Adrenal gland (tissue), 12 donors: Measurements from ENCODE around the gene CABS1. TPM values are rescaled to one million over a fixed set of nuclear protein-coding genes. Genes with fewer than 3 reads are reported as not detected.

Experiments
- DNase-seq, 7 donors: peaks; one replicate each; pipeline ENCODE4 v3.0.0-alpha.2; 2019 to 2020
- H3K27ac ChIP-seq, 5 donors: fragments of 200-600 bp; sonication (generic) in 4 of 5; 1 replicate in 3 of 5; 2 replicates in 2 of 5; pipeline versions ENCODE4 v1.5.1 to v1.8.0; 2016 to 2020; ENCODE audit warnings: mild to moderate bottlenecking in 1 of 5
- H3K27me3 ChIP-seq: fragments of 200-600 bp; 2 replicates; pipeline ENCODE4 v1.8.0; 2021
- H3K36me3 ChIP-seq, 2 donors: fragments of 200-600 bp; replicated peaks in 1 of 2; 1 replicate in 1 of 2; 2 replicates in 1 of 2; pipeline versions ENCODE4 v1.5.1 to v1.8.0; 2018 to 2022
- H3K4me1 ChIP-seq, 2 donors: fragments of 200-600 bp; replicated peaks in 1 of 2; 1 replicate in 1 of 2; 2 replicates in 1 of 2; pipeline versions ENCODE4 v1.5.1 to v1.8.0; 2018 to 2021
- H3K4me3 ChIP-seq, 4 donors: fragments of 200-600 bp; sonication (generic) in 3 of 4; one replicate each; pipeline ENCODE4 v1.5.1; 2016 to 2018
- H3K9me3 ChIP-seq, 3 donors: fragments of 200-600 bp; sonication (generic) in 1 of 3; replicated peaks in 1 of 3; 1 replicate in 2 of 3; 2 replicates in 1 of 3; pipeline versions ENCODE4 v1.5.1 to v1.8.0; 2016 to 2021
- POLR2A ChIP-seq, 2 donors: fragments of 450-650 bp; IDR thresholded peaks; one replicate each; pipeline ENCODE4 v1.6.1; 2017; ENCODE audit warnings: antibody characterized with exemption in 2 of 2, mild to moderate bottlenecking in 2 of 2, moderate library complexity in 1 of 2
- WGBS, 4 donors: extraction: QIAGEN DNeasy Blood & Tissue Kit in 2 of 4; methylation state at CpG; one replicate each; pipeline versions ENCODE4 v1.1.5 to v1.1.7; 2013 to 2017; 5-methylcytosine and 5-hydroxymethylcytosine counted together
- intact Hi-C, 2 donors: fragments of 100-400 bp; cut with DNase I; formaldehyde crosslinking; loops; one replicate each; pipeline versions ENCODE4 v1.14.1 to v1.15.0; 2022 to 2023
- polyA plus RNA-seq, 3 donors: library from polyadenylated mRNA; stranded (reverse); fragments of 200-250 nt in 2 of 3; fragments of 350-450 nt in 1 of 3; fragmentation: Illumina TruSeq in 1 of 3; extraction: RNeasy Lipid Tissue Mini Kit (QIAGEN cat#74804) in 1 of 3; gene quantifications; one replicate each; pipeline ENCODE4 v1.2.3, GENCODE V29; 2013 to 2014
- total RNA-seq, 9 donors: library from RNA; depleted of rRNA in 4 of 9; stranded (reverse); fragments of >200 nt in 4 of 9; fragments of 120-200 nt in 1 of 9; fragmentation: NEBNext Ultra II Directional in 1 of 9; extraction: Animal tissue kit (Norgen Biotek cat#: 25700) in 1 of 9; gene quantifications; one replicate each; pipeline versions ENCODE4 v1.1.0 to v1.2.4, GENCODE V29; 2013 to 2023
- TF ChIP-seq, protein P1 (sequence below), 6 experiments: fragments of 450-650 bp in 4 of 6; fragments of 200-600 bp in 2 of 6; sonication (generic) in 1 of 6; IDR thresholded peaks; 1 replicate in 5 of 6; 2 replicates in 1 of 6; pipeline versions ENCODE4 v1.5.1 to v1.8.0; 2016 to 2021; ENCODE audit warnings: antibody characterized with exemption in 6 of 6, mild to moderate bottlenecking in 2 of 6, moderate library complexity in 1 of 6
- donor health status: healthy with polysubstance abuse.
- donor health status: Bipolar disorder and iron deficiency.
- donor health status: DM: yes; HTN: yes; CAD: no.
- donor health status: DM: no; HTN: no; CAD: no.
- donor health status: DM: no; HTN: no; CAD: no.
- donor health status: DM: yes; HTN: yes; CAD: no.

The CABS1 gene
- total and polyA plus RNA-seq, 12 donors = not detected

DNA sequence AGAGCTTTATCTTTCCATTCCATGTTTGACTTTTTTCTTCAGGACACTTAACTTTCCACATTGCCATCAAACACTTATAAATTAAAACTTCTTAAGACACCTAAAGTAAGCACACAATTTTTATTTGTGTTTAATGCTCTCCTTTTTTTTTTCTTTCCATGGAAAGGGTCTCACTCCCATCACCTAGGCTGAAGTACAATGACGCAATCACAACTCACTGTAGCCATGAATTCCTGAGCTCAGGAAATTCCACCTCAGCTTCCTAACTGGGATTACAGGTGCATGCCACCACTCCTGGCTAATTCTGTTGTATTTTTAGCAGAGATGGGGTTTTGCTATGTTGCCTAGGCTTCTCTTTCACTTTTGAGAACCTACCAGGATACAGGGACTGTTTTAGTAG lies 33.0 kb downstream of the CABS1 start:
- intact Hi-C loops = no loop called here
- no peaks in the 10 kb centered on the region for H3K36me3 ChIP-seq

DNA sequence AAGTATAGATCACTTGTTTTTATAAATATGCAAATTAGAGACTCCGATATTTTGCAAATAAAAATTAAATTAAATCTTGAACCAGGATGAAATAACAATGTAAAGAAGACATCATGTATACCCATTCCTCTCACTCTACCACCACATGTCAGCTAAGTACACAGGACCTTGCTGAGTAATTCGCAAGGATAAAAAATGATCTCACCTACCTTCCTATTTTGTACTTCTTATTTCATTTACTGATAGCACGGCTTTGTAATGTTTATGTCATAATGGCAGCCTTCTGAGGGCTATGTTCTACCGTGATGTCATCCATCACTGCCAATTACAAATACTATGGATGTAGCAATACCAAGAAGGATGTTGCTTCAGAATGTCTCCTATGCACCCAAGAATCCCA lies 37.2 kb downstream of the CABS1 start:
- Histone ChIP-seq H3K36me3 (no peaks in the 10 kb centered on the region), H3K27me3 (no peaks in the 10 kb centered on the region), H3K4me3 (no peak overlapping the region), H3K27ac (no peak overlapping the region), H3K4me1 (no peaks in the 10 kb centered on the region), H3K9me3 (no peaks in the 10 kb centered on the region)
- no peak for DNase-seq
- WGBS, 4 donors = 75 to 84% (median 83%) methylated on average over 4 of the region's 4 CpGs
- TF ChIP-seq, protein P1, sequence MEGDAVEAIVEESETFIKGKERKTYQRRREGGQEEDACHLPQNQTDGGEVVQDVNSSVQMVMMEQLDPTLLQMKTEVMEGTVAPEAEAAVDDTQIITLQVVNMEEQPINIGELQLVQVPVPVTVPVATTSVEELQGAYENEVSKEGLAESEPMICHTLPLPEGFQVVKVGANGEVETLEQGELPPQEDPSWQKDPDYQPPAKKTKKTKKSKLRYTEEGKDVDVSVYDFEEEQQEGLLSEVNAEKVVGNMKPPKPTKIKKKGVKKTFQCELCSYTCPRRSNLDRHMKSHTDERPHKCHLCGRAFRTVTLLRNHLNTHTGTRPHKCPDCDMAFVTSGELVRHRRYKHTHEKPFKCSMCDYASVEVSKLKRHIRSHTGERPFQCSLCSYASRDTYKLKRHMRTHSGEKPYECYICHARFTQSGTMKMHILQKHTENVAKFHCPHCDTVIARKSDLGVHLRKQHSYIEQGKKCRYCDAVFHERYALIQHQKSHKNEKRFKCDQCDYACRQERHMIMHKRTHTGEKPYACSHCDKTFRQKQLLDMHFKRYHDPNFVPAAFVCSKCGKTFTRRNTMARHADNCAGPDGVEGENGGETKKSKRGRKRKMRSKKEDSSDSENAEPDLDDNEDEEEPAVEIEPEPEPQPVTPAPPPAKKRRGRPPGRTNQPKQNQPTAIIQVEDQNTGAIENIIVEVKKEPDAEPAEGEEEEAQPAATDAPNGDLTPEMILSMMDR (IDR thresholded peaks at IDR 0.05) = no peak
- no peak for TF ChIP-seq POLR2A (IDR thresholded peaks at IDR 0.05)
- intact Hi-C loops = no loop called here

More for the DNA sequence above, 33.0 kb downstream of the CABS1 start:
- Histone ChIP-seq H3K9me3 (peaks cover 0 to 9% (median 0%) of the 10 kb centered on the region in 3 donors), H3K4me1 (no peaks in the 10 kb centered on the region), H3K27ac (no peak overlapping the region), H3K27me3 (no peaks in the 10 kb centered on the region), H3K4me3 (no peak overlapping the region)
- TF ChIP-seq, protein P1 (IDR thresholded peaks at IDR 0.05) = no peak
- no peak for TF ChIP-seq POLR2A (IDR thresholded peaks at IDR 0.05)
- 78 to 96% (median 92%) methylated on average over 1 of the region's 1 CpG for WGBS, 4 donors
- DNase-seq = no peak

DNA sequence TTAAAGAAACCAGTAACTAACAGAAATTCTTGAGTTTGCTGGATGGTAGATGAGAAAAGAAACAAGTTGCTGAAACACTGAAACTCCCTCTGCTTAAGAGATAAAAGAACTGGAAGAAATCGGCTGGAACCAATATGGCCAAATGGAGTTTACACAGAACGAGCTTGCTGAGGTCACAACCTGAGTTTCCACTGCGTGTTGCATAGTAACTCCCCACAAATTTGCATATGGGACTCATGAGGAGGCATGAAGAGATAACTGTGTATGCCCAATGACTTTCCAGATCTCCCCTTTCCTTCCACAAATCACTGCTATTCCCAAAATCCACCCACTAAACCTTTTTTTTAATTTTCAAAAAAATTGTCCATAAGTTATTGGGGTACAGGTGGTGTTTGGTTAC lies 38.0 kb downstream of the CABS1 start:
- Histone ChIP-seq H3K27ac (no peak overlapping the region), H3K9me3 (no peaks in the 10 kb centered on the region), H3K27me3 (no peaks in the 10 kb centered on the region), H3K4me3 (no peak overlapping the region), H3K4me1 (no peaks in the 10 kb centered on the region), H3K36me3 (no peaks in the 10 kb centered on the region)
- DNase-seq = no peak
- TF ChIP-seq POLR2A (IDR thresholded peaks at IDR 0.05) = no peak
- TF ChIP-seq, protein P1 (IDR thresholded peaks at IDR 0.05) = no peak
- intact Hi-C loops = no loop called here
- 70 to 81% (median 73%) methylated on average over 3 of the region's 3 CpGs for WGBS, 4 donors

DNA sequence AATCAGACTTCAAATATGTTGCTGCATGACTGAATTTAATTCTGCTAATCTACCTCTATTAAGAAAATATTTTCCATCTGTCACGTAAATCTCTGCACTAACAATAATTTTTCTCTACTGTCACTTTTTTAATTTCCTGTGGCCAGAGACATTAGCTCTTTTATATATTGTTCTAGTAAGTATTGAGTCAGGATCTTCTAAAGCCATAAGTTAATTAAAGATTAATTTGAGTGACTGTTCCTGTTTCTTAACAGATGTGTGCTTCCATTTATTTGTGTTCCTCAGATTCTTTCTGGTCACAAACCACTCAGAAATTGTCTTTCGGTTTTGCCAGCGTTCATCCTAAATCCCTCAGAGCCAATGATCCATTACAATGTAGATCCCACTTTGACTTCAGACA lies 45.8 kb downstream of the CABS1 start:
- TF ChIP-seq, protein P1 (IDR thresholded peaks at IDR 0.05) = no peak
- TF ChIP-seq POLR2A (IDR thresholded peaks at IDR 0.05) = no peak
- Histone ChIP-seq H3K36me3 (no peaks in the 10 kb centered on the region), H3K27me3 (no peaks in the 10 kb centered on the region), H3K4me1 (no peaks in the 10 kb centered on the region), H3K27ac (no peak overlapping the region), H3K9me3 (no peaks in the 10 kb centered on the region), H3K4me3 (no peak overlapping the region)
- WGBS, 4 donors = 76 to 87% (median 82%) methylated on average over 3 of the region's 3 CpGs
- intact Hi-C loops = no loop called here
- DNase-seq = no peak
